Stomach (tissue), 9 donors: ENCODE results near the gene RSBN1L. TPM values are rescaled to one million over a fixed set of nuclear protein-coding genes. Genes with fewer than 3 reads are reported as not detected.

ENCODE experiments used
- DNase-seq, 2 donors: peaks; one replicate each; pipeline versions ENCODE4 v3.0.0 to v3.0.0-alpha.2; 2013 to 2019
- H3K27ac ChIP-seq, 5 donors: fragments of 200-600 bp in 4 of 5; sonication (generic) in 4 of 5; one replicate each; pipeline ENCODE4 v1.5.1; 2013 to 2019; ENCODE audit warnings: mild to moderate bottlenecking in 1 of 5, moderate library complexity in 1 of 5
- H3K27me3 ChIP-seq, 3 donors: fragments of 200-600 bp; sonication (generic); one replicate each; pipeline ENCODE4 v1.5.1; 2017 to 2019; ENCODE audit warnings: mixed run types in 1 of 3
- H3K36me3 ChIP-seq, 4 donors: fragments of 200-600 bp; sonication (generic); 1 replicate in 3 of 4; 2 replicates in 1 of 4; pipeline ENCODE4 v1.5.1; 2016 to 2019
- H3K4me1 ChIP-seq, 4 donors: fragments of 200-600 bp; sonication (generic); one replicate each; pipeline ENCODE4 v1.5.1; 2016 to 2019
- H3K4me3 ChIP-seq, 4 donors: fragments of 200-600 bp; sonication (generic) in 3 of 4; one replicate each; pipeline ENCODE4 v1.5.1; 2016 to 2019; ENCODE audit warnings: mild to moderate bottlenecking in 1 of 4
- H3K9me3 ChIP-seq, 4 donors: fragments of 200-600 bp; sonication (generic); one replicate each; pipeline ENCODE4 v1.5.1; 2016 to 2019
- EP300 ChIP-seq: sonication (generic); formaldehyde crosslinking; IDR thresholded peaks from one replicate; pipeline ENCODE4 v1.6.1; 2017; ENCODE audit warnings: antibody characterized with exemption
- POLR2A ChIP-seq, 4 donors: fragments of 450-650 bp; IDR thresholded peaks; one replicate each; pipeline ENCODE4 v1.6.1; 2016; ENCODE audit warnings: antibody characterized with exemption in 4 of 4, control low read depth in 2 of 4, mild to moderate bottlenecking in 1 of 4, moderate library complexity in 1 of 4
- POLR2AphosphoS5 ChIP-seq, 3 donors: sonication (generic); formaldehyde crosslinking; IDR thresholded peaks; one replicate each; pipeline ENCODE4 v1.6.1; 2016; ENCODE audit warnings: antibody characterized with exemption in 3 of 3
- WGBS, 5 donors: extraction: QIAGEN DNeasy Blood & Tissue Kit in 3 of 5; methylation state at CpG; one replicate each; pipeline versions ENCODE4 v1.1.5 to v1.1.7; 2013 to 2018; 5-methylcytosine and 5-hydroxymethylcytosine counted together
- intact Hi-C: fragments of 100-400 bp; cut with DNase I; formaldehyde crosslinking; loops from one replicate; pipeline ENCODE4 v1.15.1; 2023; ENCODE audit warnings: low total_unique reads
- polyA plus RNA-seq, 3 donors: library from polyadenylated mRNA; stranded (reverse); fragments of 200-250 nt; gene quantifications; one replicate each; pipeline ENCODE4 v1.2.3, GENCODE V29; 2013
- total RNA-seq, 5 donors: library from RNA; depleted of rRNA; stranded (reverse); fragments of >200 nt; gene quantifications; one replicate each; pipeline versions ENCODE4 v1.1.0 to v1.2.3, GENCODE V29; 2014 to 2016
- TF ChIP-seq, protein P1 (sequence below), 7 experiments: fragments of 450-650 bp in 4 of 7; fragments of 200-600 bp in 3 of 7; sonication (generic) in 3 of 7; IDR thresholded peaks; one replicate each; pipeline ENCODE4 v1.5.1; 2016 to 2019; ENCODE audit warnings: antibody characterized with exemption in 7 of 7, control low read depth in 2 of 7, mild to moderate bottlenecking in 1 of 7
- donor health status: healthy with polysubstance abuse.
- donor health status: Bipolar disorder and iron deficiency.
- donor health status: healthy.

Gene RSBN1L
- total and polyA plus RNA-seq, 8 donors, result 4.2 to 68.3 (median 11.6) TPM

DNA sequence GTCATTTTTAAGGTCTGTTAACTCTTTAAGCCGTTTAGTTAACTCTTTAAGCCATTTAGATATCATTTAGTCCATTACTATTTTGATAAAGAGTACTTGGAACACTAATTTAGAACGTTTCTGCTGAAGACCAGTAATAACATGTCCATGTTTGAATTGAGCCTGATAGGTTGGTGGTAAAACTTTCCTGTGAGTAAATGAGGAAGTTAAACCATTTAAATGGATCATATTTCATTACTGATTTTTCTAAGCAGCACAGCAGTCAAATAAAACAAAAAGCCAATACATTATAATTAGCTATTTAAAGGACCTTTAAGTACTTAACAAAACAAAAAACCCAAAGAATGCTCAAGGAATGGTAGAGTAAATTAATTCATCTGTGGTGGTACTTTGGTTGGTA is 131.7 kb downstream of the RSBN1L start:
- DNase-seq, result no peak
- no peak overlapping the region for H3K27ac ChIP-seq
- H3K27me3 ChIP-seq, result no peaks in the 10 kb centered on the region
- no peak overlapping the region for H3K4me3 ChIP-seq
- intact Hi-C loops, result no loop called here
- H3K4me1 ChIP-seq, result no peaks in the 10 kb centered on the region
- peaks cover 0 to 13% (median 3%) of the 10 kb centered on the region in 4 donors for H3K9me3 ChIP-seq
- no peaks in the 10 kb centered on the region for H3K36me3 ChIP-seq
- TF ChIP-seq POLR2A (IDR thresholded peaks at IDR 0.05) (no peak), POLR2AphosphoS5 (IDR thresholded peaks at IDR 0.05) (no peak), EP300 (no peak)
- TF ChIP-seq, protein P1, sequence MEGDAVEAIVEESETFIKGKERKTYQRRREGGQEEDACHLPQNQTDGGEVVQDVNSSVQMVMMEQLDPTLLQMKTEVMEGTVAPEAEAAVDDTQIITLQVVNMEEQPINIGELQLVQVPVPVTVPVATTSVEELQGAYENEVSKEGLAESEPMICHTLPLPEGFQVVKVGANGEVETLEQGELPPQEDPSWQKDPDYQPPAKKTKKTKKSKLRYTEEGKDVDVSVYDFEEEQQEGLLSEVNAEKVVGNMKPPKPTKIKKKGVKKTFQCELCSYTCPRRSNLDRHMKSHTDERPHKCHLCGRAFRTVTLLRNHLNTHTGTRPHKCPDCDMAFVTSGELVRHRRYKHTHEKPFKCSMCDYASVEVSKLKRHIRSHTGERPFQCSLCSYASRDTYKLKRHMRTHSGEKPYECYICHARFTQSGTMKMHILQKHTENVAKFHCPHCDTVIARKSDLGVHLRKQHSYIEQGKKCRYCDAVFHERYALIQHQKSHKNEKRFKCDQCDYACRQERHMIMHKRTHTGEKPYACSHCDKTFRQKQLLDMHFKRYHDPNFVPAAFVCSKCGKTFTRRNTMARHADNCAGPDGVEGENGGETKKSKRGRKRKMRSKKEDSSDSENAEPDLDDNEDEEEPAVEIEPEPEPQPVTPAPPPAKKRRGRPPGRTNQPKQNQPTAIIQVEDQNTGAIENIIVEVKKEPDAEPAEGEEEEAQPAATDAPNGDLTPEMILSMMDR (IDR thresholded peaks at IDR 0.05), result no peak
- 30 to 49% (median 39%) methylated on average over 2 of the region's 2 CpGs for WGBS, 5 donors

- intact Hi-C loops, result no loop called here
- Histone ChIP-seq H3K4me3 (no peak overlapping the region), H3K9me3 (peaks cover 0 to 8% (median 0%) of the 10 kb centered on the region in 4 donors), H3K36me3 (no peaks in the 10 kb centered on the region), H3K27me3 (no peaks in the 10 kb centered on the region), H3K27ac (no peak overlapping the region), H3K4me1 (peaks cover 0 to 14% (median 3%) of the 10 kb centered on the region in 4 donors)
- TF ChIP-seq, protein P1 (IDR thresholded peaks at IDR 0.05), result no peak
- TF ChIP-seq POLR2A (IDR thresholded peaks at IDR 0.05) (no peak), POLR2AphosphoS5 (IDR thresholded peaks at IDR 0.05) (no peak), EP300 (no peak)
- WGBS, 5 donors, result 83 to 90% (median 88%) methylated on average over 8 of the region's 8 CpGs
- no peak for DNase-seq
Observed at GRCh38 chr7:77830649-77831355, 134.5 kb downstream of the RSBN1L start.

DNA sequence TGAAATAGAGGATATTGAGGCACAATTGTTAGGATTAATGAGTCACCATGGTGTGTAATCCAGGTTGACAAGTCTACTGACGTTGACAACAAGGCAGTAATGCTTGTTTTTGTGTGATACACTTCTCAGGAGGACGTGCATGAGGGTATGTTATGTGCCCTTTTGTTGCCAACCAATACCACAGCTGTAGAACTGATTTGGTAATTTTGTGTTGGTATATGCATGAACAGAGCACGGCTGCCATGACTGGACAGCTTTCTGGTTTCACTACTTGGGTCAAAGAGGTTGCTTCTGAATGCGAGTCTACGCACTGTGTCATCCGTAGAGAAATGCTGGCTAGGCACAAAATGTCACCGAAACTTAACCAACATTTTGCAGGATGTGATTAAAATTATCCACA is 135.2 kb downstream of the RSBN1L start:
- no peaks in the 10 kb centered on the region for H3K27me3 ChIP-seq
- intact Hi-C loops, result no loop called here
- H3K4me3 ChIP-seq, result no peak overlapping the region
- no peak for DNase-seq
- WGBS, 5 donors, result 89 to 95% (median 93%) methylated on average over 7 of the region's 7 CpGs
- H3K36me3 ChIP-seq, result no peaks in the 10 kb centered on the region
- peaks cover 0 to 14% (median 3%) of the 10 kb centered on the region in 4 donors for H3K4me1 ChIP-seq
- no peak overlapping the region for H3K27ac ChIP-seq
- TF ChIP-seq, protein P1 (IDR thresholded peaks at IDR 0.05), result no peak
- TF ChIP-seq POLR2A (IDR thresholded peaks at IDR 0.05) (no peak), EP300 (no peak), POLR2AphosphoS5 (IDR thresholded peaks at IDR 0.05) (no peak)
- H3K9me3 ChIP-seq, result peaks cover 0 to 3% (median 0%) of the 10 kb centered on the region in 4 donors

GRCh38 chr7:77831953-77832352 is 135.7 kb downstream of the RSBN1L start:
- TF ChIP-seq, protein P1 (IDR thresholded peaks at IDR 0.05), result no peak
- TF ChIP-seq POLR2A (IDR thresholded peaks at IDR 0.05) (no peak), EP300 (no peak), POLR2AphosphoS5 (IDR thresholded peaks at IDR 0.05) (no peak)
- H3K4me1 ChIP-seq, result peaks cover 0 to 16% (median 3%) of the 10 kb centered on the region in 4 donors
- H3K9me3 ChIP-seq, result no peaks in the 10 kb centered on the region
- H3K4me3 ChIP-seq, result no peak overlapping the region
- no peaks in the 10 kb centered on the region for H3K36me3 ChIP-seq
- DNase-seq, result no peak
- intact Hi-C loops, result no loop called here
- H3K27me3 ChIP-seq, result no peaks in the 10 kb centered on the region
- 63 to 77% (median 68%) methylated on average over 1 of the region's 1 CpG for WGBS, 5 donors
- no peak overlapping the region for H3K27ac ChIP-seq

Other genes starting within 250 kb of the RSBN1L start
- 100 to 1,000 TPM in 1 of 5 donors, 10 to 100 TPM in 3, 1 to 10 TPM in 1; 8.4 to 147 (median 81.4) TPM for gene PTPN12, start 159.2 kb upstream of the RSBN1L start, total RNA-seq
- gene PTPN12, start 159.2 kb upstream of the RSBN1L start, polyA plus RNA-seq, result 10 to 100 TPM; 26.4 to 35.6 (median 27.6) TPM
- 10 to 100 TPM in 2 of 5 donors, 1 to 10 TPM in 1, not detected in 2; 8.8 to 14.6 (median 12.1) TPM for gene TMEM60, start 102.0 kb downstream of the RSBN1L start, total RNA-seq
- 10 to 100 TPM; 14.5 to 18.2 (median 16.7) TPM for gene TMEM60, start 102.0 kb downstream of the RSBN1L start, polyA plus RNA-seq
- gene PHTF2, start 102.3 kb downstream of the RSBN1L start, total RNA-seq, result 10 to 100 TPM in 4 of 5 donors, 1 to 10 TPM in 1; 4.6 to 42.9 (median 26.8) TPM
- gene PHTF2, start 102.3 kb downstream of the RSBN1L start, polyA plus RNA-seq, result 1 to 10 TPM; 2.0 to 4.5 (median 2.0) TPM